Keratinocyte (primary cell): Measurements from ENCODE around the gene NIF3L1. TPM values are rescaled to one million over a fixed set of nuclear protein-coding genes. Genes with fewer than 3 reads are reported as not detected.

Experiments
- DNase-seq: peaks from one replicate; pipeline ENCODE4 v3.0.0-alpha.2; 2011; ENCODE audit warnings: low read depth, missing footprints, low spot score
- FAIRE-seq: peaks from 2 replicates; lab custom pipeline; 2011; peaks lifted over from hg19 to GRCh38; lab: Jason Lieb, UNC
- H2AFZ ChIP-seq: 2 replicates; pipeline ENCODE4 v1.6.0; 2012; ENCODE audit warnings: low read length, control low read depth, inconsistent platforms; ENCODE audit not compliant: control insufficient read depth
- H3K27ac ChIP-seq: 2 replicates; pipeline ENCODE4 v1.5.1; 2011; ENCODE audit warnings: low read length; ENCODE audit not compliant: control insufficient read depth, insufficient read depth
- H3K27me3 ChIP-seq: 3 replicates; pipeline ENCODE4 v1.6.0; 2011; ENCODE audit warnings: low read length; ENCODE audit not compliant: control insufficient read depth, insufficient read depth; ENCODE audit errors: extremely low read depth
- H3K36me3 ChIP-seq, 2 experiments: 2 replicates in 1 of 2; 3 replicates in 1 of 2; pipeline ENCODE4 v1.5.1; 2011; ENCODE audit warnings: low read length in 2 of 2, mild to moderate bottlenecking in 1 of 2; ENCODE audit not compliant: control insufficient read depth in 2 of 2, insufficient read depth in 2 of 2; ENCODE audit errors: extremely low read depth in 1 of 2
- H3K4me1 ChIP-seq: 3 replicates; pipeline ENCODE4 v1.5.1; 2011; ENCODE audit warnings: low read length; ENCODE audit not compliant: control insufficient read depth, insufficient read depth; ENCODE audit errors: extremely low read depth
- H3K4me2 ChIP-seq: 3 replicates; pipeline ENCODE4 v1.6.0; 2011; ENCODE audit warnings: low read depth, low read length; ENCODE audit not compliant: control insufficient read depth, insufficient read depth; ENCODE audit errors: extremely low read depth
- H3K4me3 ChIP-seq, 3 experiments: fragments of 200-600 bp in 1 of 3; sonication (generic) in 1 of 3; 2 replicates in 2 of 3; 3 replicates in 1 of 3; pipeline ENCODE4 v1.5.1; 2011 to 2016; ENCODE audit warnings: low read length in 3 of 3, mild to moderate bottlenecking in 3 of 3, control low read depth in 2 of 3, inconsistent platforms in 1 of 3, low read depth in 1 of 3, mixed read lengths in 1 of 3, mixed run types in 1 of 3, moderate library complexity in 1 of 3; ENCODE audit not compliant: control insufficient read depth in 2 of 3, insufficient read depth in 2 of 3; ENCODE audit errors: extremely low read depth in 1 of 3
- H3K79me2 ChIP-seq: 2 replicates; pipeline ENCODE4 v1.6.0; 2012; ENCODE audit warnings: low read length; ENCODE audit not compliant: control insufficient read depth, insufficient read depth
- H3K9ac ChIP-seq: 3 replicates; pipeline ENCODE4 v1.6.0; 2011; ENCODE audit warnings: low read length; ENCODE audit not compliant: control insufficient read depth, insufficient read depth; ENCODE audit errors: extremely low read depth
- H3K9me1 ChIP-seq: 3 replicates; pipeline ENCODE4 v1.6.0; 2011; ENCODE audit warnings: low read length; ENCODE audit not compliant: control insufficient read depth, insufficient read depth; ENCODE audit errors: extremely low read depth
- H3K9me3 ChIP-seq: 2 replicates; pipeline ENCODE4 v1.5.1; 2012; ENCODE audit warnings: low read depth, low read length; ENCODE audit not compliant: control insufficient read depth
- H4K20me1 ChIP-seq: 3 replicates; pipeline ENCODE4 v1.6.0; 2011; ENCODE audit warnings: low read length; ENCODE audit not compliant: control insufficient read depth, insufficient read depth; ENCODE audit errors: extremely low read depth
- CTCF ChIP-seq, 3 experiments: IDR thresholded peaks in 1 of 3; conservative IDR thresholded peaks in 1 of 3; optimal IDR thresholded peaks in 1 of 3; 2 replicates in 2 of 3; 3 replicates in 1 of 3; pipeline versions ENCODE3 to v1.5.1; 2011; ENCODE audit warnings: low read length in 3 of 3, mild to moderate bottlenecking in 3 of 3, moderate library complexity in 2 of 3, control low read depth in 1 of 3, inconsistent platforms in 1 of 3; ENCODE audit not compliant: insufficient read depth in 2 of 3; ENCODE audit errors: extremely low read depth in 1 of 3
- EZH2 ChIP-seq: IDR thresholded peaks from one replicate; pipeline ENCODE4 v1.6.1; 2012; ENCODE audit warnings: inconsistent platforms, mild to moderate bottlenecking, low read length, moderate library complexity
- dilution Hi-C: fragments of 300-500 bp; cut with MboI; formaldehyde crosslinking; loops from one replicate; pipeline ENCODE4 v1.7.0; 2020; ENCODE audit warnings: low sequenced_read_pairs; ENCODE audit not compliant: extremely low pct_ligation_motif_present
- polyA plus RNA-seq, 5 experiments: library from polyadenylated mRNA; depleted of rRNA in 3 of 5; stranded (reverse) in 3 of 5; stranded (forward) in 1 of 5; unstranded in 1 of 5; fragments of >200 nt; gene quantifications; 1 replicate in 1 of 5; 2 replicates in 3 of 5; 3 replicates in 1 of 5; pipeline versions ENCODE4 v1.2.1 to v1.2.3, GENCODE V29; 2011 to 2012; ENCODE audit warnings: missing spikeins in 2 of 5, low read depth in 1 of 5, low replicate concordance in 1 of 5

Gene NIF3L1
- polyA plus RNA-seq, 1 donor (not counting 4 experiments of a cell fraction or from before 2014, with no cell fraction given) = 67.1 TPM

DNA sequence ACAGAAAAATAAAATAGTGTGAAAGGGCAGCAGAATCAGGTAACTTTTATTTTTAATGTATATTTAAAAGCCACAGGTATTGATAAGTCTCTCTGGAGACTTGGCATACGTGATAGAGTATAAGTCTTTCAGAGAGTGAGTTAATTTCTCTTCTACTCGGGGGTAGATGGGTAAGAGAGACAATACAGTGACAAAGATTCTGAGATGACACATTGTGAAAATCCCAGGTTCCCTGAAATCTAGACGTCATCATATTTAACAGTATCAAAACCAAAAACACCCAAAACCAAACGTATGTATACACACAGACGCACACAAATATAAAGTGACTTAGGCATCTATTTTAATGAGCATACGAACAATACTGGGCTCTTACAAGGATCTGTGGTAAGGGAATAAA is 33.3 kb downstream of the NIF3L1 start:
- no peak overlapping the region for H3K27ac ChIP-seq
- no peaks in the 10 kb centered on the region for H3K9me3 ChIP-seq
- dilution Hi-C loops = no loop called here
- no peak overlapping the region for H3K4me2 ChIP-seq
- H3K9ac ChIP-seq = no peak overlapping the region
- H3K9me1 ChIP-seq = no peaks in the 10 kb centered on the region
- FAIRE-seq (no peak), DNase-seq (no peak)
- H2AFZ ChIP-seq = no peak overlapping the region
- TF ChIP-seq EZH2 (no peak), CTCF (optimal IDR thresholded peaks at IDR 0.05 in 1 of 3, IDR thresholded peaks at IDR 0.05 in 1 of 3, conservative IDR thresholded peaks at IDR 0.05 in 1 of 3; ENCODE audit: extremely low read depth in 1 of 3, insufficient read depth in 2 of 3, low read length in 3 of 3) (no peak)
- H3K36me3 ChIP-seq = peaks cover 9 to 13% of the 10 kb centered on the region in 2 experiments
- no peaks in the 10 kb centered on the region for H4K20me1 ChIP-seq
- no peaks in the 10 kb centered on the region for H3K79me2 ChIP-seq
- H3K27me3 ChIP-seq = no peaks in the 10 kb centered on the region
- H3K4me3 ChIP-seq = no peak overlapping the region
- no peaks in the 10 kb centered on the region for H3K4me1 ChIP-seq

DNA sequence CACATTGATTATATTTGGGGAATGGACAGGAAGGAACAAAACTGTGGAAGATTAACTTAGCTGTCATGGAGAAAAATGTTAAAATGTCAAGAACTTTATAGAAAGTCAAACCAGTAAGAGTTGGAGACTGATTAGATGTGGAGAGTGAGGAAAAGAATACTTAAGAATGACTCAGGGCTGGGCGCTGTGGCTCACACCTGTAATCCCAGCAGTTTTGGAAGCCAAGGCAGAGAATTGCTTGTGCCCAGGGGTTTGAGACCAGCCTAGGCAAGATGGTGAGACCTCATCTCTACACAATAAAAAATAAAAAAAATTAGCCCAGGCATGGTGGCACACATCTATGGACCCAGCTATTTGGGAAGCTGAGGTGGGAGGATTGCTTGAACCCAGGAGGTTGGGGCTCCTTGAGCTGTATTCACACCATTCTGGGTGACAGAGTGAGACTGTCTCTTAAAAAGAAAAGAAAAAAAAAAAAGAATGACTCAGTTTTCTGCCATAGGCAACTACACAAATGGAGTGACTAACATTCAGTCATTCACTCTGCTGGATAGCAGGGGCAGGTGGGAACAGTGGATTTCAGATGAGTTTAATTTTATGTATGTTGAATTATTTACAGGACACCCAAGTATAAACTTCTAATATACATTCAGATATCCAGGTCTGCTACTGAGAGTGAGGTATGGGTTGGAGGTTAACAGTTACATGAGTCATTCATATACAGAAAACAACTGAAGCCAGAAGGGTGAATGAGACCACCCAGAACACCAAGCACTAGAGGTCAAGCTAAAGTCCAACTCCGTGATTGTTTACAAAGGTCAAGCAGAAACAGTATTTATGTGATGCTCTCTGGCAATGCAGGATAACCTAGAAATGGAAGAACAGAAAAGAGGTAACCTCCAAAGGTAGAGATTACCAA is 40.4 kb downstream of the NIF3L1 start:
- DNase-seq = no peak
- no peaks in the 10 kb centered on the region for H3K9me3 ChIP-seq
- no peak overlapping the region for H3K4me3 ChIP-seq
- no peak overlapping the region for H3K9ac ChIP-seq
- peak overlapping the region; percentile 30 for H3K27ac ChIP-seq
- peak; percentile 26 for FAIRE-seq
- no peak for TF ChIP-seq EZH2
- no peak for TF ChIP-seq CTCF (optimal IDR thresholded peaks at IDR 0.05 in 1 of 3, IDR thresholded peaks at IDR 0.05 in 1 of 3, conservative IDR thresholded peaks at IDR 0.05 in 1 of 3; ENCODE audit: extremely low read depth in 1 of 3, insufficient read depth in 2 of 3, low read length in 3 of 3)
- no peaks in the 10 kb centered on the region for H4K20me1 ChIP-seq
- no peaks in the 10 kb centered on the region for H3K27me3 ChIP-seq
- H3K79me2 ChIP-seq = no peaks in the 10 kb centered on the region
- peaks cover 2% of the 10 kb centered on the region for H3K4me1 ChIP-seq
- no peak overlapping the region for H3K4me2 ChIP-seq
- H3K36me3 ChIP-seq = peaks cover 10 to 12% of the 10 kb centered on the region in 2 experiments
- no peak overlapping the region for H2AFZ ChIP-seq
- dilution Hi-C loops = no loop called here
- no peaks in the 10 kb centered on the region for H3K9me1 ChIP-seq
